NCI-H146 (cell line): Measurements from ENCODE around the gene ZCCHC3.

ENCODE experiments used
- DNase-seq: peaks from one replicate; lab custom pipeline; 2025; lab: John Stamatoyannopoulos, UW

ZCCHC3 gene

DNA sequence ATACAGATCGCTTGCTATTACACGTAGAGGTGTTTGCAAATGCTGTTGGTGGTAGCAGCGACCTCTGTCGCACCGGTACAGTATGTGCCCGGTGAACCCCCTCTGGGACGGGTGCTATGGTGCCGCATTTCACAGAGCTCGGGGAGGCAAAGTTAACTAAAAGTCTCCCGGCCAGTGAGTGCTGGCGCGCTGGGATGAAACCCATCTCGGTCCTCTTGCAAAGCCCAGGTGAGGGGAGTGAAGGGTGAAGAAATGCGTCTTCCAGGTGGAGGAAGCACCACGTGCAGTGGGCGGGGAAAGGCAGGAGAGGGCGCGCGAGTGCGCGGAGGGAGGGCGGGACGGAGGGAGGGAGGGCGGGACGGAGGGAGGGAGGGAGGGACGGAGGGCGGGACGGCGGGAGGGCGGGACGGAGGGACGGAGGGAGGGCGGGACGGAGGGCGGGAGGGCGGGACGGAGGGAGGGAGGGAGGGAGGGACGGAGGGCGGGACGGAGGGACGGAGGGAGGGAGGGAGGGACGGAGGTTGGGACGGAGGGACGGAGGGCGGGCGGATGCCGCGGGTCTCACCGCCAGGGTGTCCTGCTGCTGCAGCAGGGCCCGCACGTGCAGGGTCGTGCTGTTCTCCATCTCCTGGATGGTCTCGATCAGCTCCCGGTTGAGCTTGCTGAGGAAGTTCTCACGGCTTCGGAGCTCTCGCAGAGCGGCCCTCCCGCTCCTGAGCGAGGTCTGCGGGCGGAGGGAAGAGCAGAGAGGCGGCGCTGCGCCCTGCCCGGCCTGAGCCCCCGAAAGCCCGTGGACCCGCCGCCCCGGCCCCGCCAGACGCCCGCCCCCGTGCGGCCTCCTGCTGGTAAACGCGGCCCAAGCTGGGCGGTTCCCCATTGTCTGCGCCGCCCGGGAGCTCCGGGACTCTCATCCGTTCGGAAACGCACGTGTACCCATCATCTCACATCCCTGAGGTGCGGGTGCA lies 18.5 kb upstream of the ZCCHC3 start:
- no peak for DNase-seq

DNA sequence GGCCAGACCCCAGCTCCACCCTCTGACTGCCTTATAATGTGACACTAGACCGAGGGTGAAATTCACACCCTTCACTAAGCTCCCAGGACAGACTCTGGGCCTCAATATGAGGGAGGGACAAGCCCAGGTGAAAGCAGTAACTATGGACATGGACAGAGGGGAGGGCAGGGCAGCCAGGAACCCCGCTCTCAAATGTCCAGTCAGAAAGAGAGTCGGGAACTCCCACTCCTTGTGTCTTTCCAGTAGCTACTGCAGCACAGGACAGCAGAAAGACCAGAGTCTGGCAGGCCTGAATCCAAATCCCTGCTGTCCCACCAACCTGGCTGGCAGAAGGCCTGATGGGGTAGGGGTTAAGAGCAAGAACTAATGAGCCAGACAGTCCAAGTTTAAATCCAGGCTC lies 13.2 kb upstream of the ZCCHC3 start:
- DNase-seq: no peak

DNA sequence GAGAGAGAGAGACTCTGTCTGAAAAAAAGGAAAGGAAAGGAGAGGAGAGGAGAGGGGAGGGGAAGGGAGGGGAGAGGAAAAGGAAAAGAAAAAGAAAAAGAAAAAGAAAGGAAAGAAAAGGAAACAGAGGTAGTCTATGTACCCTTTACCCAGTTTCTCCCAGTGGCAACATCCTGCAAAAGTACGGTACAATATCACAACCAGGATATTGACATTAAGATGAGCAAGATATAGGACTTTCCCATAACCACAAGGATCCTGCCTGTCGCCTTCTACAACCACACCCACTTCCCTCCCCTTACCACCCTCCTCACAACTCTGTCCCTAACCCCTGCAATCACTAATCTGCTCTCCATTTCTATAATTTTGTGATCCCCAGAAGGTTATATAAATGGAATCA lies 10.9 kb upstream of the ZCCHC3 start:
- DNase-seq: no peak

DNA sequence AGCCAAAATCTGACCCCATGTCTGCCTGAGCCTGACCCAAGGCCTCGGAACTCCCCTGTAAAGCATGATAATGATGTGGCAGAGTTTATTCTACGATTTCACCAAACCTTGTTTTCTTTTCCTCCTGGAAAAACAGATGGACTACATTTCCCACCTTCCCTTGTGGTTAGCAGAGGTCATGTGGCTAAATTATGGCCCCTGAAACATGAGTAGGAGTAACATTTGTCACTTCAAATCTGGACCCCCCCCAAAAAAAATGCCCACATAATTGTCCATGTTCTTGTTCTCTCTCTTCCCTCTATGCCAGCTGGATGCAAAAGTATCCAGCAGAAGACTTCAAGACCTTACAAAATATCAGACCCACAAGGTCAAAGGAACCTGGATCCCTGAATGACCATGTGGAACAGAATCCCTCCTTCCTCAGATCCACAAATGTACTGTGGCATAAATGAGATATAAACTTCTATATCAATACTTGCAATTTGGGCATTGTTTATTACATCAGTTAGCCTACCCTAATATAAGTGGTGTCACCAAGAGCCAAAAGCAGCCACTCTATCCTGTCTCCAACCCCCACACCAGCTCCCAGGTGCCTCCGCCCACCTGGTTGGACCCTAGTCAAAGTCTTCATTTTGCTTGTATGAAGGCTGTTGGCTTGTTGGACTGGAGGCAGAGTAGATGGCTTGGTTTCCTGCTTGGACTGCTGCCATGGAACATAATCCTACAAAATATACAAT lies 8.2 kb upstream of the ZCCHC3 start:
- DNase-seq: no peak

DNA sequence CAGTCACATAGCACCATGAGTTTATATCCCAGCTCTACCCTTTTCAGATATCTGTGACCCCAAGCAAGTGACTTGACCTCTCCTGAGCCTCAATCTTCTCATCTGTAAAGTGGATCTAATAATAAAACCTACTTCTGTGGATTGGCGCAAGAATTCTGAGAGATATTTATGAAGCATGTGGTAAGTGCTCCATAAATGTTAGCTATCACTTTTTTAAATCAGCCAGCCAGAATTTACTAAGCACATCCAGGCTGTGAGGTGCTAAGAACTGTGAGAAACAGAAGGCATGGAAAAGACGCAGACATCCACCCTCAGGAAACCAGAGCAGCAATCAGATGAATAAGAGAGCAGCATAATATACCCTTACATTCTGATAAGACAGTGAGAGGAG lies 7.7 kb upstream of the ZCCHC3 start:
- DNase-seq: no peak

DNA sequence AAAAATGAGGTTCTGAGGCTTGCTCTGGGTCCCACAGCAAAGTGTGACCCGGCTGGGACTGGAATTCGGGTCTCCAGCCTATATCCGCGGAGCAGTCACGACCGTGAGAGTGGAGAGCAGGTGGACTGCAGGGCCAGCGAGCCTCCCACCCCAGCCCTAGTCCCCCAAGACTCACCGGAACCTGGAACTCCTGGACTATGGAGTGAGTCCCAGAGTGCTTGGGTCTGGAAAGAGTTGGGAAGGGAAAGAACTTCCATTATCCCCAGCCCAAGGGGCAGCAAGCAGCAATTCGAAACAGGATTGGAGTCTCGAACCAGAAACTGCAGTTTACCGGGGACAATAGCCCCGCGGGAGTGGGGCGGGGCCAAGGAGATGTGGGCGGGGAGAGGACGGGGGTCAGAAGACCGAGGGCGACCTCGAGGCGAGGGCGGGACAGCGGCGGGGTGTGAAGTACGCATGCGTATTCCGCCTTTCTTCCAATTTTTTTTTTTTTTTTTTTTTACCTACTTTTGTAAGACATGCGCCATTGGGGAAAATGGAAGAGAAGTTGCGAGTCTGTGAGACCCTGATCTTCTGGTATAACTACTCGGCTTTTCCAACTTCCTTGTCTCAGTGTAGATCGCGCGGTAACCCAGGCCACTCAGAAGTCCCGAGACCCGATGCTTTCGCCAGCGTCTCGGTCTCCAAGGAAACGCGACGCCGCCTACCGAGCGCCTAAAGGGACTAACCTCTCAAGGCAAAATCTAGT lies 7.1 kb upstream of the ZCCHC3 start, which contains the start of gene C20orf96:
Gene C20orf96, minus strand, starts transcription at position 667 of the 748 bp plus-strand sequence. Its CDS starts 140 bp downstream, at position 527.
- DNase-seq: peak; percentile 93

DNA sequence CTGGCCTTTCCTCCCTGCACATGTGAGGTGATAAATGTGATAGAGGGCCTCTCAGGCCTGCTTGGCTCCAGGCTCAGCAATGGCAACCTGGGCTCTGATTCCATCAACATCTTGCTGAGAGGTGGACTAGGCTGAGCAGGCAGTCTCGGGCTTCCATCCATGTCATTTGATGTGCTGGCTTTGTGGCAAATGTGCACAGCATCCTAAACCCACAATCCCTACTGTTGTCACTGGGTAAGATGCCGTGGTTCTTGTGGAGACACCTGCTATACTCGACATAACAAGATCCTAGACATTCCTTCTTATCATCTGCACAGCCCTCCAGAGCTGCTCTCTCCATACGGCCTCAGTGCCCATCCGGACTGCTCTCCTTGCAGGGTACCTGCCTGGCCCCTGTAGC lies 2.8 kb upstream of the ZCCHC3 start:
- DNase-seq: no peak

DNA sequence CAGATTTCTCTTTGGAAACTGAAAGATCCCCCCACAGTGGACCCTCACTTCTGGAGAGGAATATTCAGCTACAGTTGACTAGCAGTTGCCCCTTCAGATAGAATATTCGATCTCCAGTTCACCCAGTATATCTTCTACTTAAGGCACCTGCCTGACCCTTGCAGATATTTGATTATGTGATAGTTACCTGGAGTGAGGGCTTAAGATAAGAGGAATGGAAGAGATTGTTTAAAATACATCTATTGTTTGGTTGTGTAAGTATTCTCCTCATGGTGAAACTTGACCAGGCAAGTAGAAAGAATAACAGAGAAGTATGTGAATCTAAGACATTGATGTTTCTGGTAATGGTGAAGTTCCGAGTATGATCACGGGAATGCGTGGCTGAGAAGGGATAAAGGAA lies 1.6 kb upstream of the ZCCHC3 start:
- no peak for DNase-seq

DNA sequence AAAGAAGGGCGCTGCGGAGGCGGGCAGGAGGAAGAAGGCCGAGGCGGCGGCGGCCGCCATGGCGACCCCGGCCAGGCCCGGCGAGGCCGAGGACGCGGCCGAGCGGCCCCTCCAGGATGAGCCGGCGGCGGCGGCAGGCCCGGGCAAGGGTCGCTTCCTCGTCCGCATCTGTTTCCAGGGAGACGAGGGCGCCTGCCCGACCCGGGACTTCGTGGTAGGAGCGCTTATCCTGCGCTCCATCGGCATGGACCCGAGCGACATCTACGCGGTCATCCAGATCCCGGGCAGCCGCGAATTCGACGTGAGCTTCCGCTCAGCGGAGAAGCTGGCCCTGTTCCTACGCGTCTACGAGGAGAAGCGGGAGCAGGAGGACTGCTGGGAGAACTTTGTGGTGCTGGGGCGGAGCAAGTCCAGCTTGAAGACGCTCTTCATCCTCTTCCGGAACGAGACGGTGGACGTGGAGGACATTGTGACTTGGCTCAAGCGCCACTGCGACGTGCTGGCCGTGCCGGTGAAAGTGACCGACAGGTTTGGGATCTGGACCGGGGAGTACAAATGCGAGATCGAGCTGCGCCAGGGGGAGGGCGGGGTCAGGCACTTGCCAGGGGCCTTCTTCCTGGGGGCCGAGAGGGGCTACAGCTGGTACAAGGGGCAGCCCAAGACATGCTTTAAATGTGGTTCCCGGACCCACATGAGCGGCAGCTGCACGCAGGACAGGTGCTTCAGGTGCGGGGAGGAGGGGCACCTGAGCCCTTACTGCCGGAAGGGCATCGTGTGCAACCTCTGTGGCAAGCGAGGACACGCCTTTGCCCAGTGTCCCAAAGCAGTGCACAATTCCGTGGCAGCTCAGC lies 780 bp downstream of the ZCCHC3 start:
- DNase-seq: peak; percentile 84

DNA sequence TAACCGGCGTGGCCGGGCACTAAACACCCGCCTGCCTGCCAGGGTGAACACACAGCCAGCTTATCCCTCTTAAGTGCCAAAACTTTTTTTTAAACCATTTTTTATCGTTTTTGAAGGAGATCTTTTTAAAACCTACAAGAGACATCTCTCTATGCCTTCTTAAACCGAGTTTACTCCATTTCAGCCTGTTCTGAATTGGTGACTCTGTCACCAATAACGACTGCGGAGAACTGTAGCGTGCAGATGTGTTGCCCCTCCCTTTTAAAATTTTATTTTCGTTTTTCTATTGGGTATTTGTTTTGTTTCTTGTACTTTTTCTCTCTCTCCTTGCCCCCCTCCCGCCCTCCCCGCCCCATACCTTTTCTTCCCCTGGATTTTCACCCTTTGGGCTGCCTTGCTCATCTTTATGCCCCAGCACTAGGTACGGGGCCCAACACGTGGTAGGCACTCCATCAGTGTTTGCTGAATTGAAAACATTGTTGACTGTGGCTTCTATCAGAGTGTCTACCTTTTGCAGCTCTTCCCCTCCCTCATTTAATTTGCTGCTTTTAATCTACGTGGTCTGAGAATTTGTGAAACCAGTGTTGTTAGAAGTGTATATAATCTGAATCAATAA lies 1.5 kb downstream of the ZCCHC3 start:
- DNase-seq: no peak

DNA sequence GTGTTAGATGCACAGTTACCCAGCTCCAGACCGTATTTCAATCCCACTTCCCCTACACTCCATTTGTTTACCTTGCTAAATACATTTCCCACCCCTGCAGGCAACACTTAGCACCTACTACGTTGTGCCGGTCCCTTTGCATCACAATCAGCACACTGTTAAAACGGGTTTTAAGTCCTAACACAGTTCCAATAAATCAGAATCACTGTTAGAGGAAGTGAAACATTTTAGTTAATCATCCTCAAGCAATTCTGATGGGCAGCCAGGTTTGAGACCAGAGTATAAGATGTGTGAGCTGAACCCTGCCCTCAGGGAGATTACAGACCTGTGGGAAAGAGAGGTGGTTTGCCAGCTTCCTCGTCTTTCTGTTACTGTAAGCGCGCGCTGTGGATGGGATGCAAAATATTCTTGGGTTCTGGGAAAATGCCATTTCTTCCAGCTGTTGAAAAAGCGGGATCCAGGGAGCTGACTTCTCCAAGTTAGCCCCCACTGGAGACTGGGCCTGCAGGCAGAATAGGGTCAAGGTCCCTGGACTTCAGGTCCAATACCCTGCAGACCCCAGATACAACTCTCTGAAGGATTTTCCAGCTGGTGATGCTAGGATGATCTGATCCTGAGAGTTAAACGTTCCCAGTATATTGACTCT lies 3.1 kb downstream of the ZCCHC3 start:
- DNase-seq: no peak

DNA sequence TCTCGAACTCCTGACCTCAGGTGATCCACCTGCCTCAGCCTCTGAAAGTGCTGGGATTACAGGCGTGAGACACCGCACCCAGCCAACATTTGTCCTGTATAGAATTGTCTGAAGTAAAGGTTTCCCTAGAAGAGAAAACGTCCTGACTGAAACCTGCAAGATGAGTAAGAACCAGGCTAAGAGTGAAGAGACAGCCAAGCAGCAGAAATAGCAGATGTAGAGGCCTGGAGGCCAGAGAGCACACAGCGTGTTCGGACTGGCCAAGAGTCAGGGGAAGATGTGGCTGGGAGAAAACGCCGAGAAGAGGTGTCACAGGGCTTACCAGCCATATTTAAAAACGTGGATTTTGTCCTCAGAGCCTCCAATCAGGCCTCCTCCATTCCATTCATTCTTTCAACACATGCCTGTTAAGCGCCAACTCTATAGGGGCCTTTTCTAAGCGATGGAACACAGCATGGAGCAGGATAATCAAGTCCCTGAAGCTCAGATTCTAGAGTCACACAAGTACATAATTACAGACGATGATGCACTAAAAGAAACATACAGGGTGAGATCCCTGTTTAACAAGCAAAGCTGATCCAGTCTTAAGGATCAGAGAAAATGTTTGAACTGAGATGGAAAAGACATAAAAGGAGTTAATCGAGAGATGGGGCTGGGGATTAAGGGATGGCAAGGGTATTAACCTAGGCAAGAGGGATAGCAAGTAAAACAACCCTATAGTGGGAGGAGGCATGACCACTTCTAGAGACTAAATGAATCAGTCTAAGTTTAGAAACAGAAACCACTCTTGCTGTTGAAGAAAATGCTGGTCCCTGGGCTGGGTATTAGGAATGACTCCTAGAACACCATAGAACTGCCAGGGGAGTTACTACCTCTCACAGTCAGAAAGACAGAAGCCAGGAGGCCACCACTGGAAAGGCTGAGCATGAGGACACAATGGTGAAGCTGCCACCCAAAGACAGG lies 4.8 kb downstream of the ZCCHC3 start:
- no peak for DNase-seq

DNA sequence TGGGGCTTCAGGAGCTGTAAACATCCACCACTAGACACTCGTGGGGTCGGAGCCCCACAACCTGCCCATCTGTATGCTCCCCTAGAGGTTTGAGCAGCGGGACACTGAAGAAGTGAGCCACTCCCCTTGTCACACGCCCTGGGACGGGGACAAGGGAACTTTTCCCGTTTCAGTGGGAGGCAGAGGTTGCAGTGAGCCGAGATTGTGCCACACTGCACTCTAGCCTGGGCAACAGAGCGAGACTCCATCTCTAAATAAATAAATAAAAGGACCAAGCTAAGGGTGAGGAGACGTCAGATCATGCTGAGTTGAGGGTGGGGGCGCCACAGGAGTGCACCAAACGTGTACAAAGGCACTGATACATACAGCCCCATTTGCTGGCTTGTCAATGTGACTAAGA lies 8.4 kb downstream of the ZCCHC3 start:
- DNase-seq: no peak

DNA sequence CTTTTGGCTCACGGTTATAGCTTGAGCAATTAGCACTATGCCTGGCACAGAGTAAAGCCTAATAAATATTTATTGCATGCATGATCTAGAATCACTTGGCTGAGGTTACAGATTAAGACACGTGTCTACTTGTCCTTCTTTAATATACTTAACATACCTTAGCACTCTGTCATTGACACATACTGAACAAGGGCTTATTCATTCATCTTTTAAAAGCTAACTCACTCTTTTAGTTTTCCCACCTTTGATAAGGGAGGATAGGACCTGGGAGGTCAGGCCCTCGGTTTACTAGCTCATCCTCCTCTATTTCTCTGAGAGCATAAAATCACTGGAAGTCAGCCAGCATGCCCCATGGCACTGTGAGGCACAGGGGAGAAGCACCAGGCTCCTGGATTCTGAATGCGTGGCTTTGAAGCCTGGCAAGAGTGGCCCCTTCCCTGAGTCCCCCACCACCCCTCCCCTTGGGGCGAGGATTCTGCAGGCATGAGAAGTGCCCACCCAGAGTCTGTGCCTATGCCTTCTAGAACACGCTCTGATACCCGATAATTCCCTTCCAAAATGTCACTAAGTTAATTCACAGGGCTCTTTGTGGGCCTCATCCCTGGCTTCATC lies 11.2 kb downstream of the ZCCHC3 start:
- DNase-seq: no peak

DNA sequence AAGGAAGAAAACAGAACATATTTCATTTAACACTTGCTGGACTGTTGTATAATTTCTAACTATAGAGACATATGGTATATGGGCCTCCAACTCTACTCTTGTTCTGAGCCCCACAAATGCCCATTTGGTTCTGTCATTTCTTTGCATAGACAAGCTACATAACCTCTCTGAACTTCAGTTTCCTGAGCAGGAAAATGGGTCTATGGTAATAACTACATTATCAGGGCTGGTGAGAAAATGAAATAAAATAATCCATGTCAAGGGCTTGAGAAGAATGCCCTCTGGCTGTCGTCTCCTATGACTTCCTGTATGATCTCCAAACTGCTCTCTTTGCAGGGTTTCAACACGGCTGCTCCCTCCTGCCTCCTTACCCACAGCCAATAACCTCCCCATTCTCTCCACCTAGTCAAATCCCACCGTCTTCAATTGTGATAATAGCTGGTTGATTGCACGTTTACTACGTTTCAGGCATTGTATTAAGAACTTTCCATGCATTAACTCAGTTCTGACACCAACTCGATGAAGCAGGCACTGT lies 12.0 kb downstream of the ZCCHC3 start:
- peak; percentile 56 for DNase-seq

DNA sequence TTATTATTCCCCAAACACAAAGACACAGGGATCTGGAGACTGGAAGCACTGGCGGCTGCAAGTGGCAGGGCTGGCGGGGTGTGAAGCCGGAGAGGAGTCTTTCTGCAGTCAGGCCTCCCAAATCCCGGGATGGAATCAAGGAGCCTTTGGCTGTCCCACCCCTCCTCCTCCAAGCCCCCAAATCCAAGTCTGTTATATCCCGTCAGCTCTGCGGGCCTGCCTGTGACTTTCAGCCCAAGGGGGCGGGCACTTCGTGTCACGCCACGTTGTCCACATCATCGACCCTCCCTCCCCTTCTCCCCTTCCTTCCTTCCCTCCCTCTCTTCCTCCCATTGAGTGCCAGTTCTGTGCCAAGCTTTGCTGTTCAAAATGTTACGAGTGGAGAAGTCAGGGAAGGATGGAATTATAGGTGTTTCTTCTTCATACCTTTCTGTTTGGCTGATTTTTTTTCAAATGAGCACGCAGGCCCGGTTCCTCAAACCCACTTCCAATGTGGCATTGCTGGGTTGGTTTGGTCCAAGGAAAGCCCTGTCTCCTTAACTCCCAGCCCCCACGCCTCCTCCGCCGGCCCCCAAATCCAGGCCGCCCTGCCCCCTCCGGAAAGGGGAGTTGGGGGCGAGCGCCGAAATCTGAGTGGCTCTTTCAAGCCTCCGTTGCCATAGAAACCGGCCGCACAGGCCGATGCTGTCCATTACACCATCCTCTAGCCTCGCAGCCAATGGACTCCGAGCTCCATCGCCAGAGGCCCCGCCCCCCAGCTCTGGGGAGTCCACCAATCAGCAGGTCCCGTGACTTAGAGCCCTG lies 12.7 kb downstream of the ZCCHC3 start:
- peak; percentile 100 for DNase-seq

DNA sequence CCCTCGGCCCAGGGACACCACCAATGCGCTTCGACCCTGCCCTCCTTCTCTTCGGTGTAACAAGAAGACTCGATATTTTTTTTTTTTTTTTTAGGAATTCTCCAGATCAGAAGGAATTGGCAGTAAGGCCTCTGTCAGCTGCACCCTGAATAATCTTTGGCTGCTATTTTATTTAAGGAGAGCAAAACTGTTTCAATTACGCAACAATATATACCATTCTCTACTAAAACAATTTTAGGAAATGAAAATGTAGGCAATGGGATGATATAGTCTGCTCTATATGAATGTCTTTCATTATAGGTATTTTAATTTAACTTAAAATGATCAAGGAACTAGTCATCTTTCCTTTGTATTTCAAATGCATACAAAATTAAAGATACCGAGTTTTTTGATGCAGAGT lies 13.3 kb downstream of the ZCCHC3 start:
- DNase-seq: no peak

DNA sequence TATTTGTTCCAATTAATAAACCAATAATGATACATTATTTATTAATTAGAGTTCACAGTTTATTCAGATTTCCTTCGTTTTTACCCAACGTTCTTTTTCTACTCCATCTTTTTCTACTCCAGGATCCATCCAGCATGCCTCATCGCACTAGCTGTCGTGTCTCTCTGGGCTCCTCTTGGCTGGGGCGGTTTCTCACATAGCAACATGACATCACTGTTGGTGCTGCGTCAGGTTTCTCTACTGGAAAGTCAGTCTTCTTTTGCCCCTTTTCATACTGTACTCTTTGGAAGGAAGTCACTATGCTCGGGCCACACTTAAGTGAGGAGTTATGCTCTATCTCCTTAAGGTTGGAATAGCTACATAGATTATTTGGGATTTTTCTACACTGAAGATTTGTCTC lies 14.2 kb downstream of the ZCCHC3 start:
- no peak for DNase-seq
